ENCODE data around the gene TK1. TPM values are rescaled to one million over a fixed set of nuclear protein-coding genes. Genes with fewer than 3 reads are reported as not detected.

Gene TK1
- total RNA-seq, 1 experiment from 2014 or later = 133 TPM

GRCh38 chr17:78231991-78232858, 45.4 kb upstream of the TK1 start:
- TF ChIP-seq CTCF (conservative IDR thresholded peaks at IDR 0.05; ENCODE audit: low read depth, low read length) (no peak), EZH2 (IDR thresholded peaks at IDR 0.05; ENCODE audit: borderline replicate concordance, low read depth, low read length, poor library complexity, severe bottlenecking) (no peak)
- CTCF ChIA-PET = interaction anchor here (1.4 kb wide), 1 partner anchor 56 kb away, joined by 3 read pairs; no protein-coding TSS in a partner anchor
- no peak for DNase-seq (ENCODE audit: low spot score)
- no peaks in the 10 kb centered on the region for H3K36me3 ChIP-seq (ENCODE audit: insufficient read depth, low read length, poor library complexity, severe bottlenecking)
- H3K9me3 ChIP-seq (ENCODE audit: low read depth, low read length, poor library complexity, severe bottlenecking) = no peaks in the 10 kb centered on the region
- H3K27me3 ChIP-seq (replicated peaks; ENCODE audit: insufficient read depth, low read depth, low read length, poor library complexity) = peaks cover 20% of the 10 kb centered on the region
- H3K4me1 ChIP-seq (ENCODE audit: insufficient read depth, low read length, poor library complexity, severe bottlenecking) = no peaks in the 10 kb centered on the region
- POLR2A ChIA-PET (ENCODE audit: low non-redundant PET) = no interaction called here
- intact Hi-C loops (cut with micrococcal nuclease; ENCODE audit: unreplicated experiment) = no loop called here
- H3K4me3 ChIP-seq (ENCODE audit: low read depth, low read length, poor library complexity, severe bottlenecking) = peak overlapping the region; percentile 15
- BruUV-seq (replicated peaks) = no TSS peak
- no peak overlapping the region for H3K27ac ChIP-seq (ENCODE audit: low read depth, low read length, poor library complexity, severe bottlenecking)

- intact Hi-C loops (cut with micrococcal nuclease; ENCODE audit: unreplicated experiment) = no loop called here
- H3K4me3 ChIP-seq (ENCODE audit: low read depth, low read length, poor library complexity, severe bottlenecking) = peak within 1 kb of the TSS; percentile 15
- TF ChIP-seq EZH2 (IDR thresholded peaks at IDR 0.05; ENCODE audit: borderline replicate concordance, low read depth, low read length, poor library complexity, severe bottlenecking) = no peak
- no peak for TF ChIP-seq CTCF (conservative IDR thresholded peaks at IDR 0.05; ENCODE audit: low read depth, low read length)
- DNase-seq (ENCODE audit: low spot score) = no peak
- peaks cover 20% of the 10 kb centered on the region for H3K27me3 ChIP-seq (replicated peaks; ENCODE audit: insufficient read depth, low read depth, low read length, poor library complexity)
- ChIA-PET CTCF (interaction anchor here (1.4 kb wide), 1 partner anchor 55 kb away, joined by 3 read pairs; no protein-coding TSS in a partner anchor), POLR2A (ENCODE audit: low non-redundant PET) (no interaction called here)
- no peaks in the 10 kb centered on the region for H3K36me3 ChIP-seq (ENCODE audit: insufficient read depth, low read length, poor library complexity, severe bottlenecking)
- no peaks in the 10 kb centered on the region for H3K9me3 ChIP-seq (ENCODE audit: low read depth, low read length, poor library complexity, severe bottlenecking)
- no TSS peak for BruUV-seq (replicated peaks)
- H3K27ac ChIP-seq (ENCODE audit: low read depth, low read length, poor library complexity, severe bottlenecking) = no peak within 1 kb of the TSS
- H3K4me1 ChIP-seq (ENCODE audit: insufficient read depth, low read length, poor library complexity, severe bottlenecking) = peaks cover 3% of the 10 kb centered on the region
Measured at GRCh38 chr17:78230996-78231935, 44.4 kb upstream of the TK1 start, which contains the start of gene TMEM235. TMEM235 (plus strand) TSS chr17:78231631; CDS start chr17:78232024, 393 bp downstream.

- no peaks in the 10 kb centered on the region for H3K36me3 ChIP-seq (ENCODE audit: insufficient read depth, low read length, poor library complexity, severe bottlenecking)
- no peak overlapping the region for H3K27ac ChIP-seq (ENCODE audit: low read depth, low read length, poor library complexity, severe bottlenecking)
- no peaks in the 10 kb centered on the region for H3K9me3 ChIP-seq (ENCODE audit: low read depth, low read length, poor library complexity, severe bottlenecking)
- TF ChIP-seq EZH2 (IDR thresholded peaks at IDR 0.05; ENCODE audit: borderline replicate concordance, low read depth, low read length, poor library complexity, severe bottlenecking) (no peak), CTCF (conservative IDR thresholded peaks at IDR 0.05; ENCODE audit: low read depth, low read length) (no peak)
- DNase-seq (ENCODE audit: low spot score) = no peak
- H3K4me1 ChIP-seq (ENCODE audit: insufficient read depth, low read length, poor library complexity, severe bottlenecking) = peaks cover 6% of the 10 kb centered on the region
- CTCF ChIA-PET = no interaction called here
- H3K27me3 ChIP-seq (replicated peaks; ENCODE audit: insufficient read depth, low read depth, low read length, poor library complexity) = peaks cover 20% of the 10 kb centered on the region
- intact Hi-C loops (cut with micrococcal nuclease; ENCODE audit: unreplicated experiment) = no loop called here
- H3K4me3 ChIP-seq (ENCODE audit: low read depth, low read length, poor library complexity, severe bottlenecking) = no peak overlapping the region
- BruUV-seq (replicated peaks) = no TSS peak
- POLR2A ChIA-PET (ENCODE audit: low non-redundant PET) = no interaction called here
Measured at GRCh38 chr17:78230252-78230962, 43.6 kb upstream of the TK1 start.

Measured in A673 (cell line).